HL-60 (cell line): ENCODE results near the gene SFXN1.

Experiments
- DNase-seq, 2 experiments: peaks; one replicate each; pipeline ENCODE4 v3.0.0-alpha.2; 2010 to 2020; ENCODE audit warnings: low read depth in 1 of 2, low spot score in 1 of 2
- H3K27ac ChIP-seq: fragments of 250-450 bp; sonication (Bioruptor Pico); replicated peaks from 2 replicates; pipeline ENCODE4 v1.5.1; 2020; ENCODE audit warnings: mild to moderate bottlenecking, moderate library complexity
- H3K27me3 ChIP-seq: fragments of 250-450 bp; sonication (Bioruptor Pico); 2 replicates; pipeline ENCODE4 v1.5.1; 2021; ENCODE audit warnings: mild to moderate bottlenecking, moderate library complexity; ENCODE audit not compliant: insufficient read depth, poor library complexity, severe bottlenecking
- H3K4me3 ChIP-seq: replicated peaks from 2 replicates; pipeline ENCODE4 v1.5.1; 2011; ENCODE audit warnings: mild to moderate bottlenecking, control low read depth, low read length; ENCODE audit not compliant: insufficient read depth
- CTCF ChIP-seq: IDR thresholded peaks from one replicate; pipeline ENCODE4 v1.5.1; 2011; ENCODE audit warnings: low read length, control low read depth, inconsistent platforms; ENCODE audit not compliant: insufficient read depth
- GABPA ChIP-seq: IDR thresholded peaks from 2 replicates; pipeline ENCODE4 v1.6.1; 2012; ENCODE audit warnings: low read depth
- POLR2AphosphoS5 ChIP-seq: IDR thresholded peaks from 2 replicates; pipeline ENCODE4 v1.6.1; 2012; ENCODE audit warnings: low read depth
- REST ChIP-seq: IDR thresholded peaks from 2 replicates; pipeline ENCODE4 v1.6.1; 2012; ENCODE audit warnings: low read depth; ENCODE audit not compliant: insufficient replicate concordance
- SPI1 ChIP-seq: IDR thresholded peaks from 2 replicates; pipeline ENCODE4 v1.6.1; 2012; ENCODE audit warnings: low read depth, mild to moderate bottlenecking, borderline replicate concordance

The SFXN1 gene

GRCh38 chr5:175461370-175461769 is 17.0 kb upstream of the SFXN1 start:
- no peak for TF ChIP-seq CTCF
- TF ChIP-seq POLR2AphosphoS5, result no peak
- no peak for TF ChIP-seq REST
- TF ChIP-seq SPI1, result no peak
- no peak for TF ChIP-seq GABPA
- Histone ChIP-seq H3K4me3 (no peak overlapping the region), H3K27ac (no peak overlapping the region), H3K27me3 (no peaks in the 10 kb centered on the region)
- DNase-seq, result no peak

- H3K27ac ChIP-seq, result no peak overlapping the region
- H3K4me3 ChIP-seq, result no peak overlapping the region
- H3K27me3 ChIP-seq, result peaks cover 10% of the 10 kb centered on the region
- DNase-seq, result no peak
- TF ChIP-seq GABPA (no peak), REST (no peak), POLR2AphosphoS5 (no peak), CTCF (no peak), SPI1 (no peak)
Observed at GRCh38 chr5:175463641-175464040, 14.7 kb upstream of the SFXN1 start.

- H3K4me3 ChIP-seq, result no peak overlapping the region
- peaks cover 11% of the 10 kb centered on the region for H3K27me3 ChIP-seq
- no peak overlapping the region for H3K27ac ChIP-seq
- DNase-seq, result peak in 1 of 2 experiments; percentile 63
- TF ChIP-seq REST (no peak), CTCF (peak; percentile 69), GABPA (no peak)
Observed at GRCh38 chr5:175464074-175464941, 14.1 kb upstream of the SFXN1 start.
